Measurements from ENCODE around the gene KLHL29. TPM values are rescaled to one million over a fixed set of nuclear protein-coding genes. Genes with fewer than 3 reads are reported as not detected.

KLHL29 gene
- total and polyA plus RNA-seq, 2 experiments from 2014 or later: 1.9 to 6.4 TPM

DNA sequence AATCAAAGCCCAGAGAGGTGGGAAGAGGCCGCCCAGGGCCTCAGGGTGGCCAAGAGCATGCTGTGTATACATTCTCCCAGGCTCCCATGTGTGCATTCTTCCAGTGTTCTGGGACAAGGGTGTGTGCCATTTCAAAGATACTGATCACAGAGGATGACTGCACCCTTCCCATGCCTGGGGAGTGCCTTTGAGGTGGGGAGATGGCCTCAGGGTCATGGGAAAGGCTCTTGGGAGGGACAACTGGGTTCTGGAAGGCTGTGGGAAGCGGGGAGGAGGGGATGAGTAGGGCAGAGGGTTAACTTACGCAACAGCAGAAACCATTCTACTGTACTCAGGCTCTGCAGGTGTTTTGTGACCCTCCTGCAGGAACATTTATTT is 40.9 kb downstream of the KLHL29 start:
- in situ Hi-C loops (cut with MboI): no loop called here
- H3K4me2 ChIP-seq (ENCODE audit: unreplicated experiment): peak overlapping the region; percentile 39
- TF ChIP-seq EZH2 (IDR thresholded peaks at IDR 0.05; ENCODE audit: insufficient read depth, poor library complexity, severe bottlenecking) (no peak), EZH2phosphoT487 (IDR thresholded peaks at IDR 0.05; ENCODE audit: insufficient read depth, low read depth) (no peak)

DNA sequence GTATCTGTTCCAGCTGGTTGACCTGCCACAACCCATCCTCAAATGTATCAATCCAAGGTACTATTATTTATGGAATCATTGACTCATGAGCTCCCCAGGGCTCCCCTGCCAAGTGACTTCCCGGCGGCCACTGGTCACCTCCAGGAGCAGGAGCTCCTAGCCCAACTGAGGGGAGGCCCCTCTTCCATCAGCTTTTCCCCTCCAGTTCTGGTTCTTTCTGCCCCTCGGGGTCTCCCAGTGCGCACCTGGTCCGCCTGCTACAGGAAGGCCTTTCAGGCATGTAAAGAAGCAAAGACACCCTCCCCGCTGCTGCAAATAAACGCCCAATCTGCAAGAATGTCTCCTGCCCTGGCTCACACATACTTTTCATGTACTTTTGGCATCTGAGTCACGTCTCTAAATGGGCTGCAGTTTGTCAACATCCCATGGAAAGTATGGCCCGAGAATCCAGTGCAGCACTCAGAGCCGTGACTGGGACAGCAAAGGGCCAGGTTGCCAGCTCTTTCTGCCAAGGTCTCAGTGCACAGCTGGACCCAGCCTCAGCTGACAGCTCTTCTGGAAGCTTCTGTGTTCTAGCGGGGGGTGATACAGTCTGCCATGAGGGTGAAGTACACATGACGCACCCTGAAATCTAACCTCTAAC is 41.4 kb downstream of the KLHL29 start:
- Histone ChIP-seq H3K27me3 (replicated peaks; ENCODE audit: insufficient read depth) (no peaks in the 10 kb centered on the region), H3K4me3 (peak overlapping the region; percentile 17; the same call in 1 of the 2 replicates), H3K9me2 (ENCODE audit: insufficient read depth) (no peaks in the 10 kb centered on the region), H3K27ac (peak overlapping the region; percentile 73), H3F3A (ENCODE audit: insufficient read depth) (peaks cover 30% of the 10 kb centered on the region), H4K20me1 (ENCODE audit: insufficient read depth) (no peaks in the 10 kb centered on the region; the same call in 1 of the 2 replicates), H3K4me2 (ENCODE audit: unreplicated experiment) (peak overlapping the region; percentile 39), H3K4me1 (ENCODE audit: insufficient read depth) (peaks cover 28% of the 10 kb centered on the region), H2AFZ (peak overlapping the region; percentile 41; the same call in 1 of the 2 replicates), H3K79me2 (ENCODE audit: insufficient read depth) (peaks cover 41% of the 10 kb centered on the region), H3K9ac (peak overlapping the region; percentile 43), H3K9me3 (ENCODE audit: low read depth) (no peaks in the 10 kb centered on the region), H3K36me3 (ENCODE audit: low read depth) (no peaks in the 10 kb centered on the region)
- in situ Hi-C loops (cut with MboI): no loop called here
- TF ChIP-seq EZH2phosphoT487 (IDR thresholded peaks at IDR 0.05; ENCODE audit: insufficient read depth, low read depth): no peak
- no peak for TF ChIP-seq EZH2 (IDR thresholded peaks at IDR 0.05; ENCODE audit: insufficient read depth, poor library complexity, severe bottlenecking)
- WGBS, 2 experiments (ENCODE audit: low coverage in 1 of 2, low lambda C conversion rate in 2 of 2, missing lambda C conversion rate in 2 of 2): 29 to 30% methylated on average over 12 of the region's 12 CpGs
- peak; percentile 94 for DNase-seq

More for the DNA sequence above, 40.9 kb downstream of the KLHL29 start:
- Histone ChIP-seq H3K27ac (peak overlapping the region; percentile 73), H3K9me2 (ENCODE audit: insufficient read depth) (no peaks in the 10 kb centered on the region), H3K9ac (no peak overlapping the region), H3F3A (ENCODE audit: insufficient read depth) (peaks cover 32% of the 10 kb centered on the region), H3K36me3 (ENCODE audit: low read depth) (no peaks in the 10 kb centered on the region), H3K4me1 (ENCODE audit: insufficient read depth) (peaks cover 28% of the 10 kb centered on the region), H3K9me3 (ENCODE audit: low read depth) (no peaks in the 10 kb centered on the region), H4K20me1 (ENCODE audit: insufficient read depth) (no peaks in the 10 kb centered on the region; the same call in 1 of the 2 replicates), H2AFZ (no peak overlapping the region), H3K27me3 (replicated peaks; ENCODE audit: insufficient read depth) (no peaks in the 10 kb centered on the region), H3K4me3 (no peak overlapping the region), H3K79me2 (ENCODE audit: insufficient read depth) (peaks cover 46% of the 10 kb centered on the region)
- WGBS, 2 experiments (ENCODE audit: low coverage in 1 of 2, low lambda C conversion rate in 2 of 2, missing lambda C conversion rate in 2 of 2): 97% methylated on average over 3 of the region's 3 CpGs
- DNase-seq: peak; percentile 31

DNA sequence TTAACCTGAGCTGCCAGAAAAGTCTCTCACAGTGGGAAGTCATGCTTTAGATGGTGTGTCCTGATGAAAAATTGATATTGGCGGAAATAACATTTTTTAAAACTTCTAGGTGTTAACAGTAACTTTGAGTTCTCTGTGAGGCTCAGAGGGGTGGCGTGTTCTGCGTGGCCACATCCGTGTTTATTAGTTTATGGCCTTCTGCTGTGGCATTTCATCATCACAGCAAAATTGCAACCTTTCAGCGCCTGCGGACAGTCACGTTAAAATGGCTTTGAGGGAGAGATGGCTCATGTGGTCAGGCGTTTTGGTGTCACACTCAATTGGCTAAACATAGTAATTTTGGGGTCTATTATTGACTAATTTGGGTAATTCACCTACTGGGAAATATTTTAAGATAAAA is 42.4 kb downstream of the KLHL29 start:
- H3F3A ChIP-seq (ENCODE audit: insufficient read depth): peaks cover 30% of the 10 kb centered on the region
- H3K4me1 ChIP-seq (ENCODE audit: insufficient read depth): peaks cover 28% of the 10 kb centered on the region
- H3K4me2 ChIP-seq (ENCODE audit: unreplicated experiment): no peak overlapping the region
- H3K36me3 ChIP-seq (ENCODE audit: low read depth): no peaks in the 10 kb centered on the region
- DNase-seq: no peak
- no peaks in the 10 kb centered on the region for H3K9me2 ChIP-seq (ENCODE audit: insufficient read depth)
- in situ Hi-C loops (cut with MboI): no loop called here
- H2AFZ ChIP-seq: no peak overlapping the region
- peak overlapping the region; percentile 73 for H3K27ac ChIP-seq
- 96 to 97% methylated on average over 8 of the region's 8 CpGs for WGBS, 2 experiments (ENCODE audit: low coverage in 1 of 2, low lambda C conversion rate in 2 of 2, missing lambda C conversion rate in 2 of 2)
- H3K27me3 ChIP-seq (replicated peaks; ENCODE audit: insufficient read depth): no peaks in the 10 kb centered on the region
- H3K9me3 ChIP-seq (ENCODE audit: low read depth): no peaks in the 10 kb centered on the region
- no peak for TF ChIP-seq EZH2 (IDR thresholded peaks at IDR 0.05; ENCODE audit: insufficient read depth, poor library complexity, severe bottlenecking)
- no peak for TF ChIP-seq EZH2phosphoT487 (IDR thresholded peaks at IDR 0.05; ENCODE audit: insufficient read depth, low read depth)
- peaks cover 31% of the 10 kb centered on the region for H3K79me2 ChIP-seq (ENCODE audit: insufficient read depth)
- peak overlapping the region; percentile 43; the same call in 1 of the 2 replicates for H3K9ac ChIP-seq
- H4K20me1 ChIP-seq (ENCODE audit: insufficient read depth): no peaks in the 10 kb centered on the region; the same call in 1 of the 2 replicates
- H3K4me3 ChIP-seq: no peak overlapping the region

DNA sequence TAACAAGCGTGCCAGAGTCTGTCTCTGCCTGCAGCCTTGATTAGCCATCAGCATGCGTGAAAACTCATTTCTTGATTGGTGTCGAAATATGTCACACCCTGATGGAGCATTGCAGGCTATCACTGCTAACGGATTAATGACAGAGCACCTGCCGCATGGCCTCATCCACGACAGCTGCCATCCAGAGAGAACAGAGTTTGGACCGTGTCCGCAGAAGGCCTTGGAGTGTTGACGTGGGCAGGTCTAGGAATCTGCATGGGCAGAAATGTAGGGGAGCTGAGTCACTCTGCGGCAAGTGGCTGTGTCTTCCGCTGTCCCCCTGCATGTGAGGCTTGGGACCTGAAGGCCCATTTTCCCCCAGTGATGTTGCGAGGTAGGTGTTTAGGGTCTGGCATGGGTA is 43.0 kb downstream of the KLHL29 start:
- Histone ChIP-seq H3K36me3 (ENCODE audit: low read depth) (no peaks in the 10 kb centered on the region), H3K4me2 (ENCODE audit: unreplicated experiment) (no peak overlapping the region), H3K4me1 (ENCODE audit: insufficient read depth) (peaks cover 28% of the 10 kb centered on the region), H3K9me3 (ENCODE audit: low read depth) (no peaks in the 10 kb centered on the region), H4K20me1 (ENCODE audit: insufficient read depth) (no peaks in the 10 kb centered on the region; the same call in 1 of the 2 replicates), H3K27ac (no peak overlapping the region), H3K79me2 (ENCODE audit: insufficient read depth) (peaks cover 26% of the 10 kb centered on the region), H3K4me3 (no peak overlapping the region), H3F3A (ENCODE audit: insufficient read depth) (peaks cover 30% of the 10 kb centered on the region), H2AFZ (no peak overlapping the region), H3K9me2 (ENCODE audit: insufficient read depth) (no peaks in the 10 kb centered on the region), H3K9ac (no peak overlapping the region), H3K27me3 (replicated peaks; ENCODE audit: insufficient read depth) (no peaks in the 10 kb centered on the region)
- in situ Hi-C loops (cut with MboI): no loop called here
- 93% methylated on average over 12 of the region's 12 CpGs for WGBS, 2 experiments (ENCODE audit: low coverage in 1 of 2, low lambda C conversion rate in 2 of 2, missing lambda C conversion rate in 2 of 2)
- no peak for DNase-seq
- TF ChIP-seq EZH2phosphoT487 (IDR thresholded peaks at IDR 0.05; ENCODE audit: insufficient read depth, low read depth) (no peak), EZH2 (IDR thresholded peaks at IDR 0.05; ENCODE audit: insufficient read depth, poor library complexity, severe bottlenecking) (no peak)

Data from GM23248 (cell line).